OCI-LY7 (cell line): ENCODE data around the gene HIRIP3. TPM values are rescaled to one million over a fixed set of nuclear protein-coding genes. Genes with fewer than 3 reads are reported as not detected.

Experiments used
- BruUV-seq: library from RNA; stranded (reverse); fragments of 400-500 nt; replicated peaks from 2 replicates; lab custom pipeline; 2021; lab: Mats Ljungman, UMichigan
- CTCF ChIA-PET: fragments of 300-600 bp; sonication (Branson Sonifier 250); formaldehyde crosslinking; loops from one replicate; lab custom pipeline; 2022; ENCODE audit warnings: antibody characterized with exemption; ENCODE audit not compliant: unreplicated experiment; lab: Charles Lee
- POLR2A ChIA-PET: fragments of 300-600 bp; sonication (Branson Sonifier 250); formaldehyde crosslinking; loops from one replicate; lab custom pipeline; 2022; ENCODE audit warnings: antibody characterized with exemption; lab: Charles Lee
- DNase-seq: peaks from one replicate; pipeline ENCODE4 v3.0.0-alpha.2; 2015; ENCODE audit warnings: low spot score
- H2AFZ ChIP-seq: fragments of 200-600 bp; sonication (generic), shearing (Covaris generic); 2 replicates; pipeline ENCODE4 v1.6.1; 2014; ENCODE audit warnings: mild to moderate bottlenecking, antibody characterized with exemption, low read length, moderate library complexity
- H3K27ac ChIP-seq: fragments of 200-600 bp; sonication (generic); 2 replicates; pipeline ENCODE4 v1.5.1; 2014; ENCODE audit warnings: mixed run types, low read depth, mild to moderate bottlenecking, moderate library complexity, low read length, inconsistent platforms; ENCODE audit not compliant: poor library complexity, severe bottlenecking
- H3K36me3 ChIP-seq: fragments of 200-600 bp; sonication (generic); 2 replicates; pipeline ENCODE4 v1.6.1; 2014; ENCODE audit warnings: mild to moderate bottlenecking, antibody characterized with exemption, low read length, moderate library complexity, mixed read lengths; ENCODE audit not compliant: insufficient read depth
- H3K4me1 ChIP-seq: fragments of 200-600 bp; sonication (generic); 2 replicates; pipeline ENCODE4 v1.5.1; 2014; ENCODE audit warnings: mild to moderate bottlenecking, low read length; ENCODE audit not compliant: insufficient read depth, poor library complexity, severe bottlenecking
- H3K4me2 ChIP-seq: fragments of 200-600 bp; sonication (generic); 2 replicates; pipeline ENCODE4 v1.6.1; 2014; ENCODE audit warnings: mild to moderate bottlenecking, low read length
- H3K4me3 ChIP-seq: fragments of 200-600 bp; sonication (generic); 2 replicates; pipeline ENCODE4 v1.5.1; 2014; ENCODE audit warnings: mild to moderate bottlenecking, low read depth, low read length; ENCODE audit not compliant: poor library complexity, severe bottlenecking
- H3K79me2 ChIP-seq: fragments of 200-600 bp; sonication (generic); 2 replicates; pipeline ENCODE4 v1.6.1; 2016; ENCODE audit warnings: low read depth, mild to moderate bottlenecking, low read length, moderate library complexity, mixed read lengths; ENCODE audit not compliant: insufficient read depth
- H3K9me2 ChIP-seq: fragments of 200-600 bp; sonication (generic); 2 replicates; pipeline ENCODE4 v1.6.1; 2016; ENCODE audit warnings: mild to moderate bottlenecking, low read length, mixed read lengths; ENCODE audit not compliant: insufficient read depth
- H3K9me3 ChIP-seq: fragments of 200-600 bp; sonication (generic); 2 replicates; pipeline ENCODE4 v1.6.1; 2014; ENCODE audit warnings: mild to moderate bottlenecking, mixed run types, low read length, mixed read lengths
- H4K20me1 ChIP-seq: fragments of 200-600 bp; sonication (generic); 2 replicates; pipeline ENCODE4 v1.6.1; 2014; ENCODE audit warnings: mild to moderate bottlenecking, antibody characterized with exemption, low read length, moderate library complexity, mixed read lengths; ENCODE audit not compliant: insufficient read depth
- CTCF ChIP-seq: fragments of 200-600 bp; sonication (generic); conservative IDR thresholded peaks from 2 replicates; pipeline ENCODE4 v1.5.1; 2014; ENCODE audit warnings: mild to moderate bottlenecking, antibody characterized with exemption, low read length, moderate library complexity, mixed read lengths
- EZH2phosphoT487 ChIP-seq: fragments of 200-600 bp; sonication (generic); IDR thresholded peaks from 2 replicates; pipeline ENCODE4 v1.6.1; 2018; ENCODE audit warnings: low read depth, borderline replicate concordance, mild to moderate bottlenecking, mixed run types, antibody characterized with exemption, low read length, moderate library complexity, mixed read lengths
- intact Hi-C: fragments of 100-400 bp; cut with micrococcal nuclease; formaldehyde crosslinking; loops from one replicate; pipeline ENCODE4 v1.10.0; 2022; ENCODE audit not compliant: unreplicated experiment
- total RNA-seq, 2 experiments: library from RNA; depleted of rRNA in 1 of 2; stranded (reverse); fragments of >200 nt in 1 of 2; shearing (Covaris generic) in 1 of 2; gene quantifications; 2 replicates each; pipeline ENCODE4 v1.2.3, GENCODE V29; 2014 to 2022

The HIRIP3 gene
- total RNA-seq, 2 experiments from 2014 or later = 43.2 to 60.4 TPM

GRCh38 chr16:29985271-29985811 lies 10.1 kb downstream of the HIRIP3 start:
- Histone ChIP-seq H2AFZ (no peak overlapping the region), H3K4me1 (no peaks in the 10 kb centered on the region), H3K9me3 (no peaks in the 10 kb centered on the region), H3K36me3 (peaks cover 98% of the 10 kb centered on the region), H3K9me2 (no peaks in the 10 kb centered on the region), H4K20me1 (no peaks in the 10 kb centered on the region), H3K4me3 (no peak overlapping the region), H3K4me2 (no peak overlapping the region), H3K79me2 (no peaks in the 10 kb centered on the region), H3K27ac (no peak overlapping the region)
- no peak for DNase-seq
- no TSS peak for BruUV-seq
- CTCF ChIA-PET = no interaction called here
- POLR2A ChIA-PET = interaction anchor here (1.3 kb wide), 1 partner anchor 10 kb away, joined by 4 read pairs; no protein-coding TSS in a partner anchor
- intact Hi-C loops = no loop called here
- TF ChIP-seq CTCF = no peak
- TF ChIP-seq EZH2phosphoT487 = no peak

GRCh38 chr16:29984764-29985147 lies 10.7 kb downstream of the HIRIP3 start:
- no peaks in the 10 kb centered on the region for H3K9me3 ChIP-seq
- no peak overlapping the region for H3K4me3 ChIP-seq

More at GRCh38 chr16:29984764-29985147, 10.7 kb downstream of the HIRIP3 start:
- no TSS peak for BruUV-seq
- Histone ChIP-seq H4K20me1 (no peaks in the 10 kb centered on the region), H3K79me2 (no peaks in the 10 kb centered on the region), H2AFZ (no peak overlapping the region), H3K9me2 (no peaks in the 10 kb centered on the region), H3K4me2 (no peak overlapping the region), H3K4me1 (no peaks in the 10 kb centered on the region), H3K27ac (no peak overlapping the region), H3K36me3 (peaks cover 98% of the 10 kb centered on the region)
- TF ChIP-seq CTCF (no peak), EZH2phosphoT487 (no peak)
- DNase-seq = no peak
- intact Hi-C loops = no loop called here
- CTCF ChIA-PET = no interaction called here
- POLR2A ChIA-PET = no interaction called here
